BJ (cell line): ENCODE data around the gene DYNLRB1. TPM values are rescaled to one million over a fixed set of nuclear protein-coding genes. Genes with fewer than 3 reads are reported as not detected.
A peak's percentile ranks its signal among the peaks of the same experiment; 100 is the strongest.

Experiments
- CTCF ChIA-PET: fragments of 350-600 bp; formaldehyde crosslinking; extraction: SDS; loops from one replicate; lab custom pipeline; 2021; ENCODE audit warnings: antibody characterized with exemption, inconsistent platforms; lab: Yijun Ruan, JAX
- POLR2A ChIA-PET: fragments of 300-600 bp; sonication (Branson Sonifier 250); formaldehyde crosslinking; extraction: SDS; loops from one replicate; lab custom pipeline; 2021; ENCODE audit warnings: antibody characterized with exemption; lab: Charles Lee
- DNase-seq: peaks from one replicate; pipeline ENCODE4 v3.0.0-alpha.2; 2011; ENCODE audit warnings: low read depth
- H3K27me3 ChIP-seq: 2 replicates; pipeline ENCODE4 v1.6.0; 2011; ENCODE audit warnings: low read length; ENCODE audit not compliant: control insufficient read depth, insufficient read depth
- H3K36me3 ChIP-seq: 2 replicates; pipeline ENCODE4 v1.5.1; 2011; ENCODE audit warnings: low read length; ENCODE audit not compliant: control insufficient read depth, insufficient read depth
- H3K4me3 ChIP-seq: 2 replicates; pipeline ENCODE4 v1.5.1; 2011; ENCODE audit warnings: low read depth, mild to moderate bottlenecking, control low read depth, low read length
- polyA plus RNA-seq: library from polyadenylated mRNA; depleted of rRNA; stranded (reverse); fragments of >200 nt; gene quantifications from 2 replicates; pipeline ENCODE4 v1.2.3, GENCODE V29; 2011
- TF ChIP-seq, protein P1 (sequence below): IDR thresholded peaks from 2 replicates; pipeline ENCODE4 v1.5.1; 2011; ENCODE audit warnings: low read depth, mild to moderate bottlenecking, control low read depth, inconsistent platforms, low read length, moderate library complexity; ENCODE audit not compliant: insufficient read depth

The DYNLRB1 gene
- polyA plus RNA-seq, 1 experiment: 310 TPM

DNA sequence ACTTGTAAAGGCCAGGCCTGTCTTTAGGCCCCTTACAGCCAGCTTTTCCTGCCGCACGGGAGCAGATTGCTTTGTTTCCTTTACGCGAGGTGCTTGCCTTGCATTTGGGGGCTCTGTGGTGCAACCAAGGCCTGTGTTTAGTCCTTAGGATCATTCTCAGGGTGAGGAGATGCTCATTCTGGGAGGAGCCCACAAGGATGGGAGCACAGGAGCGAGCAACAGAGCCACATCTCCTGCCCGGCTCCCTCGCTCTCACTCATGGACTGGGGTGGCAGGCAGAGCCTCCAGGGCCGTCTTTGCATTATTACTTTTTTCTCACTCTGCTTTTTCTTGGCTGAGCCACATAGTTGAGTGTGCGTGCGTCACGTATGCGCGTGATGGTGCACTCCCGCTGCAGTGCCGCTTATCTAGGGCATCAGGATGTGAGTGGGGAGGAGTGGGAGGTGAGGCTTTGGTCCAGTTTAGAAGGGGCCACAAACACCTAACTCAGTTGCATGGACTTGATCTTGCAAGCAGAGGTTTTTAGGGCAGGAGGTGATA lies 19.1 kb downstream of the DYNLRB1 start:
- H3K4me3 ChIP-seq: no peak overlapping the region
- no peak for DNase-seq
- ChIA-PET CTCF (interaction anchor here (0.9 kb wide), 1 partner anchor 224 kb away, joined by 4 read pairs; no protein-coding TSS in a partner anchor), POLR2A (no interaction called here)
- no peaks in the 10 kb centered on the region for H3K27me3 ChIP-seq
- TF ChIP-seq, protein P1, sequence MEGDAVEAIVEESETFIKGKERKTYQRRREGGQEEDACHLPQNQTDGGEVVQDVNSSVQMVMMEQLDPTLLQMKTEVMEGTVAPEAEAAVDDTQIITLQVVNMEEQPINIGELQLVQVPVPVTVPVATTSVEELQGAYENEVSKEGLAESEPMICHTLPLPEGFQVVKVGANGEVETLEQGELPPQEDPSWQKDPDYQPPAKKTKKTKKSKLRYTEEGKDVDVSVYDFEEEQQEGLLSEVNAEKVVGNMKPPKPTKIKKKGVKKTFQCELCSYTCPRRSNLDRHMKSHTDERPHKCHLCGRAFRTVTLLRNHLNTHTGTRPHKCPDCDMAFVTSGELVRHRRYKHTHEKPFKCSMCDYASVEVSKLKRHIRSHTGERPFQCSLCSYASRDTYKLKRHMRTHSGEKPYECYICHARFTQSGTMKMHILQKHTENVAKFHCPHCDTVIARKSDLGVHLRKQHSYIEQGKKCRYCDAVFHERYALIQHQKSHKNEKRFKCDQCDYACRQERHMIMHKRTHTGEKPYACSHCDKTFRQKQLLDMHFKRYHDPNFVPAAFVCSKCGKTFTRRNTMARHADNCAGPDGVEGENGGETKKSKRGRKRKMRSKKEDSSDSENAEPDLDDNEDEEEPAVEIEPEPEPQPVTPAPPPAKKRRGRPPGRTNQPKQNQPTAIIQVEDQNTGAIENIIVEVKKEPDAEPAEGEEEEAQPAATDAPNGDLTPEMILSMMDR: no peak
- peaks cover 51% of the 10 kb centered on the region for H3K36me3 ChIP-seq

DNA sequence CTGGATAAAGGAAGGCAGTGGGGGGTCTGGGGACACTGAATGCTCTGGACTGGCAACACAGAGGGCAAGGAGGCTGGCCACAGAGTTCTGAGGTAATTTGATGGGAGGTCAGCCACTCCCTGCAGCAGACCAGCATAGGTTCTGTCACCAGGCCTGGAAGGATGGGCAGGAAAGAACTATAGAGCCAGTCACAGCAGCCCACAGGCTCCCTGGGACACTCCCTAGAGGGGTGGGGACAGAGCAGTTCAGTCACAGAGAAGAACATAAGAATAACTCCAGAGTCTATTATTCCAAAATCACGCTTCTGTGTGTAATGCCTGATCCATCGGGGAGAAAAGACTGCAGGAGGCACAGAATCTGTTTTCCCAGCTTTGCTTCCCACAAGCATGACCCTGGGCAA lies 19.6 kb downstream of the DYNLRB1 start:
- ChIA-PET POLR2A (no interaction called here), CTCF (interaction anchor here (1.2 to 1.8 kb wide), 2 partner anchors 223 to 225 kb away, joined by 3 to 5 read pairs; no protein-coding TSS in a partner anchor)
- peaks cover 53% of the 10 kb centered on the region for H3K36me3 ChIP-seq
- no peak overlapping the region for H3K4me3 ChIP-seq
- no peak for DNase-seq
- TF ChIP-seq, protein P1: no peak
- no peaks in the 10 kb centered on the region for H3K27me3 ChIP-seq

DNA sequence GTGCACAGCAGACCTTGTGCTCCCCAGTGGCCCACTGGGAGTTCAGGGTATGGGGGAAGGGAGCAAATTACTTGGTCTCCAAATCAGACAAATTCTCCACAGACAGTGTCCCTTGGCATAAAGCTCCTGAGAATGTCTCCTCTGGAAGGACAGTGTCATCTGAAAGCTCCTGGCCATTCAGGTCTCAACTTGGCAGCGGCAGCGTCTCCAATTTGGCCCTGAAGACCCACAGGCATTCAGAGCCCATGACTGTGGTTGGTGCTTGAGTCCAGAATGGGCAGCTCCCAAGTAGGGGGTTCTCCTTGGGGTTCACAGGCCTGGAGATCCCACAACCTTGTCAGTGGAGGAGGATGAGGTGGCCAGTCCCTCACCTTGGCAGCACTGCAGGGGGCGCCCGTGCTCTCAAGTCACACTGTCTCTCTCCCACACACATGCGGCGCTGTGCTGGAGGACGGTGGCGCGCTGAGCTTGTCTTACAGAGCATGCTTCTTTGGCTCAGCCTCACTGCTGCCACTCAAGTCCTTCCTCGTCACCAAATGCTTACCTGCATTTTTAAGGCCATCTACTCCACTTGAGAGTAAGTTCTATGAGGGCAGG lies 20.7 kb downstream of the DYNLRB1 start:
- TF ChIP-seq, protein P1: peak; percentile 47
- no peak for DNase-seq
- Histone ChIP-seq H3K4me3 (no peak overlapping the region), H3K27me3 (no peaks in the 10 kb centered on the region), H3K36me3 (peaks cover 53% of the 10 kb centered on the region)
- CTCF ChIA-PET: interaction anchor here (0.7 to 1.8 kb wide), 3 partner anchors 224 to 297 kb away, joined by 3 to 5 read pairs (median 3); no protein-coding TSS in a partner anchor
- POLR2A ChIA-PET: no interaction called here

DNA sequence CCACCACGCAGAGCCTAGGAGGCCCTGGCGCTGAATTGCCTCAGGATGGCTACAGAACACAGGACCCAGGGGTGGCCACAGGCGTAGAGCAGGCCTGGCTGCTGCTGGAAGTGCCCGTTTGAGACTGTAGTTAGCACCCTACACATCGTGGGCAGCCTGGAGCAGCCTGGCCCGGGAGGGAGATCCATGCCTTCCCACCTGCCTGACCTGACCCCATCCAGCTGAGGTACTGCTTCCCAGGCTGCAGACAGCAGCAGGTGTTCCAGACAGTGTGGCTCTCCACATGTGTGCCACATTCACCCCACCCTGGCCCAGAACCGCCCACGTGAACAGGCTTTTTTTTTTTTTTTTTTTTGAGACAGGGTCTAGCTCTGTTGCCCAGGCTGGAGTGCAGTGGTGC lies 21.4 kb downstream of the DYNLRB1 start:
- CTCF ChIA-PET: interaction anchor here (0.7 to 4.0 kb wide), 12 partner anchors 7 to 296 kb away, joined by 3 to 23 read pairs (median 6); partner anchors contain the start of genes DYNLRB1 and MAP1LC3A
- Histone ChIP-seq H3K36me3 (peaks cover 49% of the 10 kb centered on the region), H3K4me3 (no peak overlapping the region), H3K27me3 (no peaks in the 10 kb centered on the region)
- TF ChIP-seq, protein P1: no peak
- DNase-seq: no peak
- POLR2A ChIA-PET: no interaction called here

DNA sequence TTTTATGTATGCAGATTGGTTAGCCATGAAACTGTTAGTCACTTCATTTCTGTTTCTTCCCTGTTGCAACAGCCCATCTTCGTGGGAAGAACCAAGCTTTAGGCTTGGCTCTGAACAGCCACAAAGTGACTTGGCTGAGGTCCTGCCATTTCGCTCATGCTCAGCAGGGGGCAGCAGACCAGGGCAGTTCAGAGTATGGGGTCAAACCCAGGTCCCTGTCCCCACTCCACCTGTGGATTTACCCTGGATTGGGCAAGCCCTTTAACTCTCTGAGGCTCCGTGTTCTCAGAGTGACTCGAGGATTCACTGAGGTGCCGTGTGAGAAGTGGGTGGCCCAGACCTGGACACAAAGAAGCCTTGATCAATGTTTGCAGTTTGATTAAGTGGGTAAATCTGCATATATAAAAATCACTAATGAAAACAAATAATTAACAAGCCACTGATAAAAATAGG lies 22.5 kb downstream of the DYNLRB1 start:
- POLR2A ChIA-PET: no interaction called here
- Histone ChIP-seq H3K36me3 (peaks cover 44% of the 10 kb centered on the region), H3K4me3 (no peak overlapping the region), H3K27me3 (no peaks in the 10 kb centered on the region)
- CTCF ChIA-PET: interaction anchor here (0.6 to 4.0 kb wide), 23 partner anchors 8 to 348 kb away, joined by 3 to 23 read pairs (median 4); partner anchors contain the start of genes MAP1LC3A and PIGU
- DNase-seq: no peak
- TF ChIP-seq, protein P1: peak; percentile 89
